IMR-90 (cell line): ENCODE results near the gene SIGLEC14.

Experiments used
- POLR2A ChIP-seq: IDR thresholded peaks from 2 replicates; pipeline ENCODE4 v1.6.1; 2012; ENCODE audit warnings: mild to moderate bottlenecking, low read depth, low read length
- RFX5 ChIP-seq: IDR thresholded peaks from 2 replicates; pipeline ENCODE4 v1.8.0; 2012; ENCODE audit warnings: low read depth, mild to moderate bottlenecking, low read length, moderate library complexity

DNA sequence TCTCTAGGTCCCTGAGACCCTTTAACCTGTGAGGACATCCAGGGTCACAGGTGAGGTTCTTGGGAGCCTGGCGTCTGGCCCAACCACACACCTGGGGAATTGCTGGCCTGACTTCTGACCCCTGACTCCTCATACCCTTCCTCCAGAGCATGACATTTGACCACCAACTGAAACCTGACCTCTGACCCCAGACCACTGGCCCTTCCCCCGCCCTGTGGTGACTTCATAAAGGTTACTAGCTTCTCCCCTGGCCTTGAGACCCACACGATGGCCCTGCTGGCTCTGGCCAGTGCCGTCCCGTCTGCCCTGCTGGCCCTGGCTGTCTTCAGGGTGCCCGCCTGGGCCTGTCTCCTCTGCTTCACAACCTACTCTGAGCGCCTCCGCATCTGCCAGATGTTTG is 46.6 kb upstream of the SIGLEC14 start, which contains the start of gene SPACA6:
- TF ChIP-seq POLR2A (no peak), RFX5 (no peak)
